HG02970 (cell line): ENCODE measurements around the gene IRAK1.
"Not testable (repeated sequence)": the region's sequence is repeated elsewhere in the genome, so short reads cannot be mapped to it uniquely, and the experiment has no call there.

Source experiments
- ATAC-seq: cut with Tn5 transposase; IDR thresholded peaks from one replicate; pipeline ENCODE4 v1.9.1; 2021; ENCODE audit warnings: mild to moderate bottlenecking, moderate library complexity, moderate number of reproducible peaks; ENCODE audit not compliant: unreplicated experiment, low FRiP score

The IRAK1 gene

DNA sequence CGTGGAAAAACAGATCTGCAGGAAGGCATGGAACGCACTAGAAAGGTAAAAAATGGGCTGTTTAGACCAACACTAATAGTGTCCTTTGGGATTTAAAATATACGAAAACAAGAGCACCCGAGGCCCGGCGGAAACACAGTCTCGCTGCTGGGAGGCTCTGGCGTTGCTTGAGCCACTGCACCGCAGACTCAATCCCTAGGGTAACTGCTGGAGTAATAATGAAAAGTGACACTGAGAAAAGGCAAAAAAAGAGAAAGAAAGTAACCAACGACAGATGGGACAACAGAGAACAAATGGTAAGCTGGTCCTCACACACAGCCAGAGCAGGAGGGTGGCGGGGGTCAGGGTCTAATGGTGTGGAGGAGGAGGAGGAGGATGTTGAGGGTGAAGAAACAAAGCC lies 15.4 kb downstream of the IRAK1 start:
- ATAC-seq = no peak

DNA sequence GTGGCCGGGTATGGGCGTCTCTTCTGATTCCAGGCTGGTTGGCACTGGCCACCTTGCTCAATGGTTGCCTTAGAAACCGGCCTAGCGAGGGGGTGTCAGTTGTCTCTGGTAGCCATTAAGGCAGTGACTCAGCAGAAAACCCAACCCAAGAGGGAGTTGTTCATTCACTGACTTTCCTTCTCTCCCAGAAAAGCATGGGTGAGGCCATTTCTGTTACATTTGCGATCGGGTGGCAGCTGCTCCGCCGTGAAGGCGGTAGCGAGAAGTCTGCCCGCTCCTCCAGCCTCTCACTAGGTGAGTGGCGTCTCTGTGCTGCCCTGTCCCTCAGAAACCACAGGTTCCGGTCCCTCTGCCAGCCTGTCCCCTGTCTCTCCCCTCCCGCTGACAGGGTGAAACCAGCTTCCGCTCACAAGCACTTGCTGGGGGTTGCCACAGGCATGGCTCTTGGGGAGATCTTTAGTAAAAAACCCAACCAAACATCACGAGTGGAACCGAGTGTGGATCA lies 17.4 kb downstream of the IRAK1 start:
- no peak for ATAC-seq

DNA sequence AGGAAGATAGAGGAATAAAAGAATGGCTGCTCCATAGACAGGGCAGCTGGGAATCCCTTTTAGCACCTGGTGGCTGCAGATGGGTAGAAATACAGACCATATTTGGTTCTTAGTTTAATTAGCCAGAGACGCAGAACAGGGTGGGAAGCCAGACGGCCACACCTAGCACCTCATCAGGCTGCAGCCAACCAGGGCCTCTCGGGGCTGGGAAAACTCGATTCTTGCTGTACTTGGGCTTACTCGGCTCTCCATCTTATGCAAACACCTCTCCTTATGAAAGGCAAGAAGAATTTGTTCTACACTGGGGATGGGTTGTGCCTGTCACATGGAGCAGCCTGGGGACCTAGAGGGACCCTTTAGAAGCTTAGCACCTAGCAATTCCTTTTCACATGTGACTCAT lies 19.7 kb downstream of the IRAK1 start:
- ATAC-seq = no peak

DNA sequence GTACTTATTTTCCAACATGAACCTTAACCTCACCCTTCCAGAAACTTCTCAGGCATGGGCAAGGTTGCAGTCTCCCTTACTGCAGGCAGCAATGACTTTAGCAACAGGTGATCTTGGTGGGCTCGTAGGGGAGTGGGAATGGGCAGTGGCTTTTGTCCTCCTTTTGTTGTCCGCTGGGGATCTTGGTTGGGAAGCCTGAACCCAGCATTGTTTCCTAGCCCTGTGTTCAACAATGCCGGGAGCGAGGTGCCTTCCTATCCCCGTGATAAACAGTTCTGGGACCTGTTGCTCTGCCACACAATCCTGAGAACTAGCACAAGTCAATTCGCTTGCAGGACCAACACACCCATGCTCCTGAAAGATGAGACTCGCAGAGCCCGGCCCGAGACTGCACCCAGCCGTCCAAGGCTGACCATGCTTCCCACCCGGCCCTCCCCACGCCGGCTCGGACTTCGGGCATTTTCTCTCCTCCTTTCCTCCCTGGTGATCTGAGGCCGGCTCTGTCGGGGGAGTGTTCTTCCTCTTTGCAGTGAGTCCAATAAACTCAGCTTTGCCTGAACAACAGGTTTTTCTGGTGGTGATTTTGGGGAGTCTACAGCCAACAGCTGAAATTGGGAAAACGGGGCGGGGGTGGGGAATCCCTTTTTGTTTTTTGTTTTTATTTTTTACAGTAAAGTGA lies 20.2 kb downstream of the IRAK1 start:
- ATAC-seq = no peak

DNA sequence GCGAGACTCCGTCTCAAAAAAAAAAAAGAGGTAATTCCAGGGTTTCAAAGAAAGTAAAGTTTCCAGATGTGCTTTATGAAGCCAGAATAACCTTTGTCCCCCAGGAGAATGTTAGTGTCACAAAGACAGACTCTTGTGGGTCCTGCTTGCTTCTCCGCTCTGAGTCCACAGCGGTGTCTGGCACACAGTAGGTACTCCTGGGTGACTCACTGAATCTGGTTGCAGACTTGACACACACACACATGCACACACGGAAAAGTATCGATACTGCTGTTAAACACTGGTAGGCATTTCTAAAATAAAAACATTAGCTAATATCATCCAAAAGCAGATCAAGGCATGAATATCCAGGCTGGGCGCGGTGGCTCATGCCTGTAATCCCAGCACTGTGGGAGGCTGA lies 24.2 kb downstream of the IRAK1 start:
- no peak for ATAC-seq

DNA sequence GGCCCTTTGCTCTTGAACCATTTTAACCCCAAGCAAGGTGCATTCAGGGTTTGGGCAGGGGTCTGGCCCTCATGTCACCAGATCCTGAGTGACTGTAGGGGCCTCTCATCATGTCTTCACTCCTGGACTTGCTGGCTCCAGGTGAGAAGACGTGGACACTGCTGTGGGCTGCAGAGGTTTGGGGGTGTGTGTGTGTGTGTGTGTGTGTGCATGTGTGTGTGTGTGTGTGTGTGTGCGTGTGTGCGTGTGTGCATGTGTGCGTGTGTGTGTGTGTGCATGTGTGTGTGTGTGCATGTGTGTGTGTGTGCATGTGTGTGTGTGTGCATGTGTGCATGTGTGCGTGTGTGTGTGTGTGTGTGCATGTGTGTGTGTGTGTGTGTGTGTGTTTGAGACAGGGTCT lies 25.3 kb downstream of the IRAK1 start:
- ATAC-seq = not testable (repeated sequence)

DNA sequence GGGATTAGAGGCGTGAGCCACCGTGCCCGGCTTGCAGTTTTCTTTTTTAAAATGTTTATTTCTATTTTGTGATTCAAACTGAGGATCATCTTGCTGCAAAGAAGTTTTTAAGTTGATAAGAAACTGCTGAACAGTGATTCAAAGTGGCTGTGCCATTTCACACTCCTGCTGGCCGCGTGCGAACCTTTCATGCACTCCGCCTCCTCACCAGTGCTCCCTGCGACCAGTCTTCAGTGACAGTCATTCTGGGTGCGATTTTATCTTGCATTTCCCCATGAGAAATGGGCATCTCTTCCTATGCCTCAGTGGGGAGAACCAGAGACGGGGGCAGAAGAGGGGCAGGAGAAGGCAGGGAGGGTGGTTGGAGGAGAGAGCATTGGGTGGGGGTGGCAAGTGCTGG lies 25.7 kb downstream of the IRAK1 start:
- no peak for ATAC-seq

DNA sequence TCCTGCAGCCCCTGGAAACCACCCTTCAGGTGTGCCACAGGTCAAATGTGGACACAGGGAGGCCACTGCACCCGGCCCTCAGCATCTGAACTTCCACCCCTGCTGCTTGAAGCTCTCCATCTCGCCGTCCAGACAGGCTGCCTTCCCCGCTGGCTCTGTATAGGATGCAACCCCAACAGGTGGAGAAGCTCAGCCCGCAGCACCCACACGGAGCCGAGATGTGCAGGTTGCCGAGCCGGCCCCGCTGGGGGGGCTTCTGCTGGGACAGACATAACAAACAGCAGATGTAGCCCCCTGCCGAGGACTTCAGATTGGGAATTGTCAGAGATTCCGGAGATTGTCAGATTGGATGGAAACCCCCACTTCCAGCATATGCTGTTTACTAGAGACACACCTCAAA lies 26.6 kb downstream of the IRAK1 start:
- no peak for ATAC-seq

DNA sequence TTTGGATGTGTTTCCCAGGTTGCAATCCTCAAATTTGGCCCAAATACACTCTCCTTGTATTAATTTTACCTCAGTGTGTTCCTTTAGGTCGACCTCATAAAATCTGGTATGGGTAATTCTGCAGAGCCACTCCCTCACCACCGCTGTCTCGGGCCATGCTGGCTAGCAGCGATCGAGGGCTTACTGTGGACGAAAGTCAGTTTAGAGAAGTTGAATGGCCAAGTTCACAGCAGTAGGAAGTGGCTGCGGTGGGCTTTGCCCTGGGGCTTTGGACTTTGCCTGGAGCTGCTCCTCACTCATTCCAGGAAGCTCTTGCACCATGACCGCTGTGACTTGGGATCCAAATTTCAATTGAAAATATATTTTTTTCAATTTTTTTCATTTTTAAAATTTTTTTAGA lies 27.5 kb downstream of the IRAK1 start:
- ATAC-seq = no peak

DNA sequence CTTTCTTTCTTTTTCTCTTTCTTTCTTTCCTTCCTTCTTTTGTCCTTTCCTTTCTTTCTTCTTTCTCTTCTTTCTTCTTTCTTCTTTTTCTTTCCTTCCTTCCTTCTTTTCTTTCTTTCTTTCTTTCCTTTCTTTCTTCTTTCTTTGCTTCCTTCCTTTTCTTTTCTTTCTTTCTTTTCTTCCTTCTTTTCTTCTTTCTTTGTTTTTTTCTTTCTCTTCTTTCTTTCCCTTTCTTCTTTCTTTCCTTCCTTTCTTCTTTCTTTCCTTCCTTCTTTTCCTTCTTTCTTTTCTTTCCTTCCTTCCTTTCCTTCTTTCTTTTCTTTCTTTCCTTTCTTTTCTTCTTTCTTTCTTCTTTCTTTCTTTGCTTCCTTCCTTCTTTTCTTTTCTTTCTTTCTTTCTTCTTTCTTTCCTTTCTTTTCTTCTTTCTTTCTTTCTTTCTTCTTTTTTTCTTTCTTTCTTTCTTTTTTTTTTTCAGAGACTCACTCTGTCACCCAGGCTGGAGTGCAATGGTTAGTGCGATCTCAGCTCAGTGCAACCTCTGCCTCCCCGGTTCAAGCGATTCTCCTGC lies 28.6 kb downstream of the IRAK1 start:
- ATAC-seq = no peak

DNA sequence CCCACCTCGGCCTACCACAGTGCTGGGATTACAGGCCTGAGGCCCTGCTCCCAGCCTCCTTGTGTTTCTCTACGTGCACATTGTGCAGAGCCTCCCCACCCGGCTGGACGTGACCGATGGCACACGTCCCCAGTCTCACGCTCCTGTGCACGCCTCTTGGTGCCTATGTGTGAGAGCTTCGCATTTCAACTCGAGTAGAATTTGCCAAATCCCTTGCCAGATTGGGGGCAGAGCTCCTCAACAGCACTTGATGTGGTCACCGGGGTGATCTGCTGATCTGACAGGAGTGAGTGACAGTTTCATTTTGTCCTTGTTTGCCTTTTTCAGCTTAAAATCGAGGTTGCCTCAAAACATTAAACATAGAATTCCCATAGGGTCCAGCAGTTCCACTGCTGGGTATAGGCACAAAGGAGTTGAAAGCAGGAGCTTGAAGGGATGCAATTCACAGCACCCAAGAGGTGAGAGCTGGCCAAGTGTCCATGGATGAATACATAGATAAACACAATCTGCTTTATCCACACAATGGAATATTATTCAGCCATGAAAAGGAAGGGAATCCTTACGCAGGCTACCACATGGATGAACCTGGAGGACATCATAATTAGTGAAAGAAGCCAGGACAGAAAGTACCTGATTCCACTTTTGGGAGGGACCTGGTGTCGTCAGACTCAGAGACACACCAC lies 29.6 kb downstream of the IRAK1 start:
- ATAC-seq = no peak

DNA sequence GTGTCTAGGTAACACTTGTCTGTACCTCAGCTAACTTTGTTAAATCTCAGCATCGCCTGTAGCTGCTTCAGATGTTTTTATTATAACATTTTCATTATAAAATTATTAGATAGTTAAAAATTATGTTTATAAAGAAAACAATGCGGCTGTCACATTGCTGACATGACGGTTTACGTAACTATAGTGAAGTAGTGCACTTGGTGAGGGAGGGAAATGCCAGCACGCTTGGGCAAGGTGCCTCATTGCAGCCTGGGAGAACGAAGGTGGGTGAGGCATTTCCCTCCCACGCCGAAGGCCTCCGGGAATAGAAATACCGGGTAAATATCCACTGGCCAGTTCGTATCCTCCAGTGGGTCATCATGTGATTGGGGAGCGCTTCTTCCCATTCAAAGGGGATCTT lies 31.2 kb downstream of the IRAK1 start:
- ATAC-seq = no peak

DNA sequence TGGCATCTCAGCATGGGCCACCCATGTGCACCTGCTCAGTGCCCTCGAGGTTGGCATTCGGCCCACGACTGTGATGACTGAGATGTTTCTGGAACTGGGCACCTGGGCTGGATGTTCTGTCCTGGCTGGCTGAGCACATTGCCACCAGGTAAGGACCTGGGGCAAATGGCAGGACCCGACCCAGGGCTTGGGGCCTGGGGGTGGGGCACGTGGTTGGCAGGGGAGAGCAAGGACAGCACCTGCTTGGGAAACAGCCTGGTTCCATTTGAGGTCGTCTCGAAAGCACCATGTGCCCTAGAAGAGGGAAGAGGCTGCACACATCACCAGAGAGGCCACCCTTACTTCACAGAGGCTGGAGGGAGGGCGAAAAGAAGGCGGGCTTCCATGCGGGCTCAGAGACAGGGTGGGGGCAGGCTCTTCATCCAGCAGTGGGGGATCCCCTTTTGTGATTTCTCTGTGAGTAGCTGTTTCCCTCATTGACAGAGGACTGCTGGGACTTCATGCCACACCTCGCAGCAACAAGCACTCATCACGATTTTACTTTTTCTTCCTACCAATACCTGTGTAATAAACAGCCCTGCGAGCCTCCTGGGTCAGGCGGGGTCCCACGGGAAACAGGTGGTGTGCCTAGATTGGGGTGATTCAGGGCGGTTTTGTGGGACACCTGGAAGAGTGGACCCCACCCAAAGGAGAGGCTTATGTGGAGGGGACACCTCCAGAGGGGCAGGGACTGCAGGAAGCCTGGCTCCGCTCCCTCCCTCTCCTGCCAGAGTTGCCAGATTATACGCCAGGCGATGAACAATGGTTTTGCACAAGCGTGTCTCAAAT lies 35.1 kb downstream of the IRAK1 start:
- ATAC-seq = no peak

DNA sequence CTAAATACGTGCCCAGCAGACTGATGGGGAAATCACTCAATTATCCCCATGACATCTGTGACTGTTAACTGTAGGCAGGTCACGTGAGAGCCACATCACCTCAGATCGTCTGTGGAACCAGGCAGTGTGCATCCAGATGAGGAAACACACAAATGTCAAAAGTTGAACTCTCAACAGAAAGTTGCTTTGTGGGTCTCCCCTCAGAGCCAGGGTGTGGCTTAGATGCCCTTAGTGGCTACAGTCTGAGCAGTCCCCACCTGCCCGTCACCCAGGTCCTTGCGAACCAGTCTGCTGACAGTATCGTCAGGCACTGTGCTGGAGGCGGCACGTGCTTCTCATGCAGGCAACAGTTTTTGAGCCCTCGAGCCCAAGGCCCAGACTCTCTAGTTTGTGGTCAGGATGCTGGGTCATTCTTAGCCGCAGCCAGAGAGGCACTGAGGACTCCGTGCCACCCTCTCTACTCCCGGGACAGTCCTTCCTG lies 36.3 kb downstream of the IRAK1 start:
- no peak for ATAC-seq

DNA sequence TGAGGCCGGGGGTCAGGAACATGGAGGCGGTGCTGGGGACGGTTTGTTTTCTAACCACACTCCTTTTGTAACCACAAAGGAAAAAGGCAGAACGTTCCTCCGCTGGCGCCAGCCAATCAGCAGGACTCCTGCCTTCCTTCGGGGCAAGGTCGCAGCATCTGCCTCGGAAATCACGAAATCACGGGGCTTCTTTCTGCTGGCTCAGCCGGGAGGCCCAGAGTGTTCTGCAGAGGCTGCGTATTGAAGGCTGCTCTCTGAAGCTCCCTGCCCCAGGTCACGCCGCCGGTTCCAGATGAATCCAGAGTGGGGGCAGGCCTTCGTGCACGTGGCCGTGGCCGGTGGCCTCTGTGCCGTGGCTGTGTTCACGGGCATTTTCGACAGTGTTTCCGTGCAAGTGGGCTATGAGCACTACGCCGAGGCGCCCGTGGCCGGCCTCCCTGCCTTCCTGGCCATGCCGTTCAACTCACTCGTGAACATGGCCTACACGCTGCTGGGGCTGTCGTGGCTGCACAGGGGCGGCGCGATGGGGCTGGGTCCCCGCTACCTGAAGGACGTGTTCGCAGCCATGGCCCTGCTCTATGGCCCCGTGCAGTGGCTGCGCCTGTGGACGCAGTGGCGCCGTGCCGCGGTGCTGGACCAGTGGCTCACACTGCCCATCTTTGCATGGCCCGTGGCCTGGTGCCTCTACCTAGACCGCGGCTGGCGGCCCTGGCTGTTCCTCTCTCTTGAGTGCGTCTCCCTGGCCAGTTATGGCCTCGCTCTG lies 37.8 kb downstream of the IRAK1 start:
- ATAC-seq = no peak

DNA sequence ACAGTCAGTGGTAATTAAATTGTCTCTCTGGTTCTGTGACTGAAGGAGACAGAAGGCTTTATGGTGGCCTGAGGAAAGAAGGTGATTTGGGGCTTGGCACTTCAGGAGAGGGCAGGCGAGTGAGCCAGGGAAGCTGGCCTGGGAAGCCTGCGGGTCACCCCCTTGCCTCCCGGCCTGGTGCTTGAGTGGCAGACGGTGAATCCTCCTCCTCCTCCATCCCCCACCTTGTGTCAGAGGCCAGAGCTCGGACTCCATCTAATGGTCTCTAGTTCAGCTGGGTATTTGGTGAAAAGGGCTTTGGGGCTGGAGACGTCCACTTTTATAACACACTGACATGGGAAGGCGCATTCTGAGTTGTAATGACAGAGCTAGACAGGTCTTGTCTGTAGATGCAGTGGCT lies 38.5 kb downstream of the IRAK1 start:
- no peak for ATAC-seq

DNA sequence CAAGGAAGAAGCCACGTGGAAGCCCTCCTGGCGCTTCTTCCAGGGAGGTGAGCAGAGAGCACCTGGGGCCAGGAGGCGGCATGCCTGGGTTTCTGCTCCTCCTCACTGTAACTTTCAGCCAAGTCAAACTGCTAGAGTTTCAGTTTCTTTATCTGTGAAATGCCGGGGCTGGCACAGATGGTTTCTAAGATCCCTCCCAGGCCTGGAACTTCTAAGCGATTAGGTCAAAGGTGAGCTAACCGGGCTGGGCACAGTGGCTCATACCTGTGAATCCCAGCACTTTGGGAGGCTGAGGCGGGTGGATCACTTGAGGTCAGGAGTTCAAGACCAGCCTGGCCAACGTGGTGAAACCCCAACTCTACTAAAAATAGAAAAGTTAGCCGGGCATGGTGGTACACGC lies 39.3 kb downstream of the IRAK1 start:
- not testable (repeated sequence) for ATAC-seq

DNA sequence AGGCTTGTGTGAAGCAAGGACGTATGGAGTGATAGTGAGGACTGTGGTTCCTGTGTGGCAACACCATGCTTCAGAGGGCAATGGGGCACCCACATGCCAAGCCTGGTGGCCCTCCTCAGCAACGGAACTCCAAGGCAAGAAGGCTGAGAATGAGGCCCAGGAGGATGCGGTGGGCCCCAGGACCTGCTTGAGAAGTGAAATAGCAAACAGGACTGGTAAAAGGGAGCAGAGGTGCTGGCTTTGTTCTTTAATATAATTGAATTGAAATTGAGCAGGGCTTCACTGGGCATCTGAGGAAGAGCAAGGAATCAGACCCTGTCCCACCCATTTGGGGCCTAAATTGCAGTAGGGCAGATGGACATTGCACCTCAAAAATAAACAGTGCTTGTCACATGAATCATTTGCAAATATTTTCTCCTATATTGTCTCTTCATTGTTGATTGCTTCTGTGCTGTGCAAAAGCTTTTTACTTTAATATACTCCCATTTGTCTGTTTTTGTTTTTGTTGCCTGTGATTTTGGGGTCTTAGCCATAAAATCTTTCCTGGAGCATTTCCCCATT lies 44.9 kb downstream of the IRAK1 start:
- ATAC-seq = no peak

DNA sequence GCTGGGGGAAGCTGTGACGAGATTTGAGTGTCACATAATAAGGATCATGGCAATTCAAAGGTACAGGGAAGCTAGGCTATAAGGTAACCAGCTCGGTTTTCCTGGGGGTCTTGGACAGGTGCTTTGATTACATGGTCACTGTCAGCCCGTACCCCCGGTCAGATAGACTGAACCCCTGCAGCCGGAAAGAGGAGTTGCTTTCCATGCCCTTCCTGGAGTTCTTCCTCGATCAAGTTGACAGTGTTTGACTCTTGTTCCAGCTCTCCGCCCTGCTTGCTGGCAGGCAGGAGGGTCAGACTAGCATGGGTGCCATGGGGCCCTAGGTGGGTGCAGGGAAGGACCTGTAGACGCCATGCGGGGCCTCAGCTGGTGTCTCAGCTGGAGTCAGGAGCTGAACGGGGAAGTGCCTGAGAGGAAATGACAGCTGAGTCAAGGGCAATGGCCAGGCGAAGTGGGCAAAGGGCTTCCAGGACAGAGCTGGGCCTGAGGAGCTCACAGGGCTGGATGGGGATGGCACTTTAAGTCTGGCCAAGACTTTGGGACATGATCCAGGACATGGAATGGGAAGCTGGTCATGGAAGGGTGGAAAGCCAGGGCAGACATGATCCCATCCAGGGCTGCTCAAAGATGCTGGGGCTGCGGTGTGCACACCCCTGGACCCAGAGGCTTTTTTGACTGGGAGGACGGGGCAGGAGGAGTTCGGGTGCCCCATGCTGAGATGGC lies 45.5 kb downstream of the IRAK1 start:
- ATAC-seq = no peak
